Bronchial epithelial cell (primary cell): ENCODE measurements around the gene CSPG5. TPM values are rescaled to one million over a fixed set of nuclear protein-coding genes. Genes with fewer than 3 reads are reported as not detected.

Experiments
- DNase-seq: peaks from one replicate; pipeline ENCODE4 v3.0.0-alpha.2; 2010; ENCODE audit warnings: low read depth
- FAIRE-seq: peaks from 2 replicates; lab custom pipeline; 2011; peaks lifted over from hg19 to GRCh38; lab: Jason Lieb, UNC
- H3K27me3 ChIP-seq: 2 replicates; pipeline ENCODE4 v1.5.1; 2011; ENCODE audit warnings: low read length; ENCODE audit not compliant: control insufficient read depth, insufficient read depth
- H3K36me3 ChIP-seq: 2 replicates; pipeline ENCODE4 v1.5.1; 2011; ENCODE audit warnings: low read length; ENCODE audit not compliant: control insufficient read depth, insufficient read depth
- H3K4me3 ChIP-seq: 2 replicates; pipeline ENCODE4 v1.5.1; 2011; ENCODE audit warnings: mild to moderate bottlenecking, low read depth, low read length, control low read depth
- CTCF ChIP-seq: IDR thresholded peaks from 2 replicates; pipeline ENCODE4 v1.5.1; 2011; ENCODE audit warnings: mild to moderate bottlenecking, moderate library complexity, low read length, control low read depth, inconsistent platforms; ENCODE audit not compliant: insufficient read depth, severe bottlenecking
- total RNA-seq: library from RNA; depleted of rRNA; stranded (reverse); fragments of >200 nt; gene quantifications from 2 replicates; pipeline ENCODE4 v1.2.1, GENCODE V29; 2014

Gene CSPG5
- total RNA-seq, 1 donor from 2014 or later, result 0.26 TPM

- TF ChIP-seq CTCF, result no peak
- FAIRE-seq (no peak), DNase-seq (no peak)
- H3K27me3 ChIP-seq, result peaks cover 3% of the 10 kb centered on the region
- H3K36me3 ChIP-seq, result no peaks in the 10 kb centered on the region
- no peak overlapping the region for H3K4me3 ChIP-seq
These were observed 42.3 kb downstream of the CSPG5 start for GRCh38 chr3:47536221-47536891.

- DNase-seq, result peak; percentile 35
- Histone ChIP-seq H3K36me3 (no peaks in the 10 kb centered on the region), H3K27me3 (no peaks in the 10 kb centered on the region), H3K4me3 (no peak overlapping the region)
- no peak for TF ChIP-seq CTCF
- peak; percentile 36 for FAIRE-seq
These were observed 44.6 kb downstream of the CSPG5 start for GRCh38 chr3:47533996-47534454.

- DNase-seq, result peak; percentile 90
- no peak for FAIRE-seq
- no peak overlapping the region for H3K4me3 ChIP-seq
These were observed 45.2 kb downstream of the CSPG5 start for GRCh38 chr3:47533481-47533880.

GRCh38 chr3:47527952-47528725 lies 50.5 kb downstream of the CSPG5 start:
- no peaks in the 10 kb centered on the region for H3K36me3 ChIP-seq
- H3K27me3 ChIP-seq, result no peaks in the 10 kb centered on the region
- FAIRE-seq, result no peak
- H3K4me3 ChIP-seq, result no peak overlapping the region
- TF ChIP-seq CTCF, result no peak
- DNase-seq, result peak; percentile 79

More at GRCh38 chr3:47533481-47533880, 45.2 kb downstream of the CSPG5 start:
- Histone ChIP-seq H3K36me3 (no peaks in the 10 kb centered on the region), H3K27me3 (no peaks in the 10 kb centered on the region)
- no peak for TF ChIP-seq CTCF

GRCh38 chr3:47525617-47526016 lies 53.0 kb downstream of the CSPG5 start:
- no peak for FAIRE-seq
- no peak for DNase-seq
- TF ChIP-seq CTCF, result no peak
- H3K4me3 ChIP-seq, result no peak overlapping the region
- no peaks in the 10 kb centered on the region for H3K36me3 ChIP-seq
- no peaks in the 10 kb centered on the region for H3K27me3 ChIP-seq
